Tibial nerve (tissue), 4 donors: ENCODE measurements around the gene SLC22A5. TPM values are rescaled to one million over a fixed set of nuclear protein-coding genes. Genes with fewer than 3 reads are reported as not detected.

ENCODE experiments used
- DNase-seq, 2 donors: peaks; one replicate each; pipeline ENCODE4 v3.0.0-alpha.2; 2019; ENCODE audit warnings: low spot score in 2 of 2
- H3K27ac ChIP-seq, 4 donors: fragments of 200-600 bp; sonication (generic) in 3 of 4; one replicate each; pipeline ENCODE4 v1.5.1; 2017 to 2019; ENCODE audit warnings: mild to moderate bottlenecking in 1 of 4
- H3K27me3 ChIP-seq, 2 donors: fragments of 200-600 bp; sonication (generic) in 1 of 2; one replicate each; pipeline versions ENCODE4 v1.5.1 to v1.6.0; 2017 to 2019
- H3K36me3 ChIP-seq, 3 donors: fragments of 200-600 bp; sonication (generic); one replicate each; pipeline ENCODE4 v1.5.1; 2018 to 2019
- H3K4me1 ChIP-seq, 4 donors: fragments of 200-600 bp; sonication (generic) in 3 of 4; one replicate each; pipeline ENCODE4 v1.5.1; 2017 to 2019
- H3K4me3 ChIP-seq, 4 donors: fragments of 200-600 bp; sonication (generic) in 3 of 4; one replicate each; pipeline ENCODE4 v1.5.1; 2017 to 2019; ENCODE audit warnings: mild to moderate bottlenecking in 1 of 4, moderate library complexity in 1 of 4
- H3K9me3 ChIP-seq, 4 donors: fragments of 200-600 bp; sonication (generic) in 3 of 4; one replicate each; pipeline ENCODE4 v1.5.1; 2017 to 2019
- CTCF ChIP-seq, 5 experiments: fragments of 200-600 bp in 3 of 5; fragments of 450-650 bp in 2 of 5; sonication (generic) in 3 of 5; IDR thresholded peaks; one replicate each; pipeline ENCODE4 v1.5.1; 2016 to 2019; ENCODE audit warnings: antibody characterized with exemption in 5 of 5, mild to moderate bottlenecking in 3 of 5, moderate library complexity in 2 of 5
- EP300 ChIP-seq, 2 donors: sonication (generic); formaldehyde crosslinking; IDR thresholded peaks; one replicate each; pipeline ENCODE4 v1.6.1; 2017; ENCODE audit warnings: antibody characterized with exemption in 2 of 2, mild to moderate bottlenecking in 1 of 2
- POLR2A ChIP-seq, 2 donors: fragments of 450-650 bp; IDR thresholded peaks; one replicate each; pipeline ENCODE4 v1.6.1; 2017; ENCODE audit warnings: antibody characterized with exemption in 2 of 2, mild to moderate bottlenecking in 2 of 2, moderate library complexity in 2 of 2
- WGBS, 2 donors: methylation state at CpG; one replicate each; pipeline ENCODE4 v1.1.5; 2018; 5-methylcytosine and 5-hydroxymethylcytosine counted together
- total RNA-seq, 4 donors: library from RNA; depleted of rRNA; stranded (reverse); fragments of >200 nt; gene quantifications; one replicate each; pipeline ENCODE4 v1.1.0, GENCODE V29; 2016

SLC22A5 gene
- total RNA-seq, 4 donors from 2014 or later, result 11.3 to 19.0 (median 16.3) TPM

- no peak for DNase-seq
- Histone ChIP-seq H3K9me3 (no peaks in the 10 kb centered on the region), H3K4me1 (peaks cover 0 to 62% (median 14%) of the 10 kb centered on the region in 4 donors), H3K27me3 (no peaks in the 10 kb centered on the region), H3K27ac (peak overlapping the region in 2 of 4 donors; percentile 5 to 31), H3K36me3 (no peaks in the 10 kb centered on the region), H3K4me3 (no peak overlapping the region)
- 73 to 77% methylated on average over 4 of the region's 4 CpGs for WGBS, 2 donors
- TF ChIP-seq POLR2A (IDR thresholded peaks at IDR 0.05), result no peak
- no peak for TF ChIP-seq EP300 (IDR thresholded peaks at IDR 0.05)
- no peak for TF ChIP-seq CTCF (IDR thresholded peaks at IDR 0.05)
Measured at GRCh38 chr5:132368186-132368585, 1.3 kb upstream of the SLC22A5 start.

DNA sequence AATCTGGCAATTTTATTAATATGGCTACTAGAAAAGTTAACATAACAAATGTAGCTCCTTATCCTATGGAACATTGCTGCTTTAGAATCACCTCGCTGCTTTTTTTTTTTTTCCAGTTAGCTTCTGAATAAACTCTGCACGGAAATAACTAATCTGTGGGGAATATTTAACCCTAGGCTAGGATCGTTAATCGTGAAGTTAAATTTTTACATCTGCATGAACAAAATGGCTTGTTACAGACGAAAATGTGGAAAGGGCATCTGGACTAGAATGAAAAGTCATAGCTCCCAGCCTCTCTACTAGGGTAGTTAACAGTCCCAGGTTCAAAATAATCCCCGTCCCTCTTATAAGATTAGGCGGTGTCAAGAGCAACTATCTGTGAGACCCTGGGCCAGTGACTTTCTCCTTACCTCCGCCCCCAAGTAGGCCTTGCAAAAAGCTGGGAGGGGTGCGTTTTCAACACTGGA is 470 bp upstream of the SLC22A5 start:
- no peak for DNase-seq
- H3K27me3 ChIP-seq, result no peaks in the 10 kb centered on the region
- peak overlapping the region; percentile 78 to 91 (median 88) for H3K27ac ChIP-seq
- no peaks in the 10 kb centered on the region for H3K9me3 ChIP-seq
- H3K4me1 ChIP-seq, result peaks cover 0 to 54% (median 12%) of the 10 kb centered on the region in 4 donors
- no peaks in the 10 kb centered on the region for H3K36me3 ChIP-seq
- TF ChIP-seq EP300 (IDR thresholded peaks at IDR 0.05), result no peak
- no peak for TF ChIP-seq CTCF (IDR thresholded peaks at IDR 0.05)
- TF ChIP-seq POLR2A (IDR thresholded peaks at IDR 0.05), result no peak
- 3 to 5% methylated on average over 9 of the region's 9 CpGs for WGBS, 2 donors
- H3K4me3 ChIP-seq, result peak overlapping the region; percentile 77 to 88 (median 84)

DNA sequence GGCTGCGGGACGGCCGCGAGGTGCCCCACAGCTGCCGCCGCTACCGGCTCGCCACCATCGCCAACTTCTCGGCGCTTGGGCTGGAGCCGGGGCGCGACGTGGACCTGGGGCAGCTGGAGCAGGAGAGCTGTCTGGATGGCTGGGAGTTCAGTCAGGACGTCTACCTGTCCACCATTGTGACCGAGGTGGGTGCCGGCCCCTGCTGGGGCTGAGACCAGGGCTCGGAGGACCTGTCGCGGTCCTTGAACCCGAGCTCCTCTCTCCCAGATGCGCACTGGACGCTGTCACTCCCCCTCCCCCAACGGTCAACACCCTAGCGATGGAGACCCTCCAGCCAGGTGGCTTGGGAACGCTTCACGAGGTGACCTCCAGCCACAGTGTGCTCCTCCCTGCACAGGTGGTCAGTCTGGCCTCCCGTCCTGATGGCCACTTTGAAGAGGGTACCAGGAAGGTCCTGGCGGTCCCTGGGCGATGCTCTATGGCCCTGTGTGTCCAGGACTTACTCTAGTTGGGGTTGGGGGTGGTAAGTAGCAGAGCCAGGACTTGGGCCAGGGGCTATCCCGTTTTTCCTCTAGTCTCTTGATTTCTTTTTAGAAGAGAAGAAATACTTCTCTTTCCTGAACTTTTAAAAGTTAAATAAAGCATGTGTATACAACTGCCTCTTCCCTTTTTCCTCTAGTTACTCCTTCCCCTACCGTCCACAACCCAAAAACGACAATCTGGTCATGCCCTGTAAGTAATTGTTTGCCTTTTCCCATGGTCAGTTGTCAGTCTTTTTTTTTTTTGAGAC is 866 bp downstream of the SLC22A5 start:
- H3K27ac ChIP-seq, result peak overlapping the region; percentile 78 to 91 (median 88)
- WGBS, 2 donors, result 21 to 52% methylated on average over 6 to 33 of the region's 34 CpGs

DNA sequence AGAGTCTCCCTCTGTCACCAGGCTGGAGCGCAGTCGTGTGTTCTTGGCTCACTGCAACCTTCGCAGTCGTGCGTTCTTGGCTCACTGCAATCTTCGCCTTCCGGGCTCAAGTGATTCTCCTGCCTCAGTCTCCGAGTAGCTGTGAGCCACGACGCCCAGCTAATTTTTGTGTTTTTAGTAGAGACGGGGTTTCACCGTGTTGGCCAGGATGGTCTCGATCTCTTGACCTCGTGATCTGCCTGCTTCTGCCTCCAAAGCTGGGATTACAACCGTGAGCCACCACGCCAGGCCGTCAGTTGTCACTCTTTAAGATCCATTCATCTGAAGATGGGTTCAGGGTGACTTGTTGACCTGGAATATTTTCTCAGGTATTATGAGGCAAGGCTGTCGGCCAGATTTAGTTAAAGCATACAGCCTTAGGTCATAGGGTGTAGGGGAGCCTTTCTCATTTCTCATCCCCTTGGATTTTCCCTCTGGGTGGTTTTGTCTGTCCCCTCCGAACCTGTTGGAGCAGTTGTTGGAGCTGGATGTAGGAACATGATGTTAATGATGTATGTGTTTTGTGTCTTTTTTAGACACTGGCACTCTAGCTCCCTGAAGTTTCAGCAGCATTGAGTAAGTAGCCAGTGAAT is 1.6 kb downstream of the SLC22A5 start:
- Histone ChIP-seq H3K27ac (peak overlapping the region in 3 of 4 donors; percentile 87 to 91 (median 90)), H3K36me3 (no peaks in the 10 kb centered on the region), H3K9me3 (no peaks in the 10 kb centered on the region), H3K4me3 (peak overlapping the region in 1 of 4 donors; percentile 77), H3K4me1 (peaks cover 0 to 41% (median 8%) of the 10 kb centered on the region in 4 donors), H3K27me3 (no peaks in the 10 kb centered on the region)
- TF ChIP-seq EP300 (IDR thresholded peaks at IDR 0.05) (no peak), POLR2A (IDR thresholded peaks at IDR 0.05) (no peak), CTCF (IDR thresholded peaks at IDR 0.05) (no peak)
- WGBS, 2 donors, result 66 to 73% methylated on average over 19 of the region's 19 CpGs
- no peak for DNase-seq

More for the DNA sequence above, 866 bp downstream of the SLC22A5 start:
- TF ChIP-seq CTCF (IDR thresholded peaks at IDR 0.05) (no peak), POLR2A (IDR thresholded peaks at IDR 0.05) (no peak), EP300 (IDR thresholded peaks at IDR 0.05) (no peak)
- H3K4me3 ChIP-seq, result peak overlapping the region; percentile 77 to 88 (median 84)
- H3K9me3 ChIP-seq, result no peaks in the 10 kb centered on the region
- H3K4me1 ChIP-seq, result peaks cover 0 to 41% (median 8%) of the 10 kb centered on the region in 4 donors
- DNase-seq, result no peak
- no peaks in the 10 kb centered on the region for H3K36me3 ChIP-seq
- no peaks in the 10 kb centered on the region for H3K27me3 ChIP-seq

DNA sequence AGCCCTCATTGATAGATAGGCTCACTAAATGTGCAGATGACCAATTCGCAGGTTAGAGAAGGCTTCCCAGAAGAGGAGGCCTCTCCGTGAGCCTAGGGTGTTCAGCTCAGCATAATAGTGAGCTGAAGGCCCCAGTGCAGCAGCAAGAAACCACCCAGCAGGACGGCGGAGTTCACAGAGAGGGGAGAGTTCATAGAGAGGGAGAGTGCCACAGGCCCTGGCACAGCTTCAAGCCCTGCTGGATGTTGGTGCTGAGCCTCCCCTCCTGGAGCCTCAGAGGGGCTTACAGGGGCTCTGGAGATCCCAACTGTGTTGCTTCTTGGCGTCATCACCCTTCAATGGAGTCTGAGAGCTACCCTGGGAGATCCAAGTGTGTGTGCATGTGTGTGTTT is 2.1 kb downstream of the SLC22A5 start:
- DNase-seq, result no peak
- Histone ChIP-seq H3K27ac (peak overlapping the region in 2 of 4 donors; percentile 35 to 91), H3K36me3 (no peaks in the 10 kb centered on the region), H3K27me3 (no peaks in the 10 kb centered on the region), H3K9me3 (no peaks in the 10 kb centered on the region), H3K4me1 (peaks cover 0 to 45% (median 9%) of the 10 kb centered on the region in 4 donors), H3K4me3 (no peak overlapping the region)
- 56 to 70% methylated on average over 5 of the region's 5 CpGs for WGBS, 2 donors
- TF ChIP-seq EP300 (IDR thresholded peaks at IDR 0.05) (no peak), CTCF (IDR thresholded peaks at IDR 0.05) (no peak), POLR2A (IDR thresholded peaks at IDR 0.05) (no peak)
